Coronary artery (tissue), 2 donors: ENCODE measurements around the gene MINDY3.
A peak's percentile ranks its signal among the peaks of the same experiment; 100 is the strongest.

ENCODE experiments used
- DNase-seq: peaks from one replicate; pipeline ENCODE4 v3.0.0-alpha.2; 2017; ENCODE audit warnings: low spot score
- H3K27ac ChIP-seq, 2 donors: fragments of 200-600 bp; sonication (generic); one replicate each; pipeline ENCODE4 v1.5.1; 2016 to 2019
- H3K4me3 ChIP-seq: fragments of 200-600 bp; sonication (generic); 2 replicates; pipeline ENCODE4 v1.5.1; 2016; ENCODE audit warnings: mild to moderate bottlenecking, moderate library complexity
- TF ChIP-seq, protein P1 (sequence below): fragments of 200-600 bp; sonication (generic); IDR thresholded peaks from one replicate; pipeline ENCODE4 v1.5.1; 2019; ENCODE audit warnings: antibody characterized with exemption

Gene MINDY3

DNA sequence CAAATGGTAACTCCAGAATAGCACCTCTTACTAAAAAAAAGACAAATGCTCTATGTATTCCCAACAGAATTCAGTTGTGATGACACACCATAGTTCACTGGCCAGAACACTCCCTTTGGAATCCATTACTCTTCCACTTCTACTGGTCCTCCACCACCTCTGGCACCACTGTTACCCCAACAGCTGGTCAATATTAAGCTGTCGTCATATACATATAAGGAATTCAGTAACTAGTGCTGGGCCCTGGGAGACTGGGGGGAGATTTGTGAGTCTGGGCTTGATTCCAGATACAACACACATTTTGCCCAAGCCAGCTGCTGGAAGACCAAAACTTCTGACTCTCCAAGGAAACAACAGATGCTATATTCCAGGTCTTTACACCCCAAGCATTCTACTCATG lies 114.6 kb downstream of the MINDY3 start:
- no peak for DNase-seq
- Histone ChIP-seq H3K4me3 (no peak overlapping the region), H3K27ac (peak overlapping the region; percentile 32 to 48)
- TF ChIP-seq, protein P1, sequence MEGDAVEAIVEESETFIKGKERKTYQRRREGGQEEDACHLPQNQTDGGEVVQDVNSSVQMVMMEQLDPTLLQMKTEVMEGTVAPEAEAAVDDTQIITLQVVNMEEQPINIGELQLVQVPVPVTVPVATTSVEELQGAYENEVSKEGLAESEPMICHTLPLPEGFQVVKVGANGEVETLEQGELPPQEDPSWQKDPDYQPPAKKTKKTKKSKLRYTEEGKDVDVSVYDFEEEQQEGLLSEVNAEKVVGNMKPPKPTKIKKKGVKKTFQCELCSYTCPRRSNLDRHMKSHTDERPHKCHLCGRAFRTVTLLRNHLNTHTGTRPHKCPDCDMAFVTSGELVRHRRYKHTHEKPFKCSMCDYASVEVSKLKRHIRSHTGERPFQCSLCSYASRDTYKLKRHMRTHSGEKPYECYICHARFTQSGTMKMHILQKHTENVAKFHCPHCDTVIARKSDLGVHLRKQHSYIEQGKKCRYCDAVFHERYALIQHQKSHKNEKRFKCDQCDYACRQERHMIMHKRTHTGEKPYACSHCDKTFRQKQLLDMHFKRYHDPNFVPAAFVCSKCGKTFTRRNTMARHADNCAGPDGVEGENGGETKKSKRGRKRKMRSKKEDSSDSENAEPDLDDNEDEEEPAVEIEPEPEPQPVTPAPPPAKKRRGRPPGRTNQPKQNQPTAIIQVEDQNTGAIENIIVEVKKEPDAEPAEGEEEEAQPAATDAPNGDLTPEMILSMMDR: no peak

DNA sequence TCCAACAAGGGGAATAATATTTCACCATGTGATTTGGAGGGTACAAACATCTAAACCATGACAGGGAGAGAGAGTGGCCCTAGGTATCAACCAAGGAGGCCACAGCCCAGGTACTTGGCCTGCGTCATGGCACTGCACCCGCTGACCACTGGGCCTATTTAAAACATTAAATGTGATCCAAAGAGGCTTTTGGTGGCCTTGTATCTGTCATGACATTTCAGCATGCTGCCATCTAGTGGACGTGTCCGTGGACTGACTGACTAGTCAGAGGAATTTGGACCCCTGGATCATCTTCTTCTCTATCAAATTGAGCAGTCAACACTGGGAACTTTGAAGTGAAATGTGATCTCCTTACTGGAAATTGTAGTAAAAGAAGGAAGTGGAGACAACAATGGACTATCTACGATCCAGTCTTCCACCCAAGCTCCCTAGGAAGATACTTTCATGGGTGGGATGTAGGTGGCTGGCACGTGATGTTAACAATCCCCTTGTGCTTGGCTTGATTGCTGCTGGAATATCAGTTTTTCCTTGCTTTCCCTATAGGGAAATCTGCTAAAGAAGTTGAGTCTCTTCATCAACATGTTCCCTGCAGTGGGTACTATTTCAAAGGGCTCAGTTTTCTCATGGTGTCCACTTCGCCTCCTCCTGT lies 116.0 kb downstream of the MINDY3 start:
- Histone ChIP-seq H3K4me3 (no peak overlapping the region), H3K27ac (no peak overlapping the region)
- TF ChIP-seq, protein P1: no peak
- no peak for DNase-seq

DNA sequence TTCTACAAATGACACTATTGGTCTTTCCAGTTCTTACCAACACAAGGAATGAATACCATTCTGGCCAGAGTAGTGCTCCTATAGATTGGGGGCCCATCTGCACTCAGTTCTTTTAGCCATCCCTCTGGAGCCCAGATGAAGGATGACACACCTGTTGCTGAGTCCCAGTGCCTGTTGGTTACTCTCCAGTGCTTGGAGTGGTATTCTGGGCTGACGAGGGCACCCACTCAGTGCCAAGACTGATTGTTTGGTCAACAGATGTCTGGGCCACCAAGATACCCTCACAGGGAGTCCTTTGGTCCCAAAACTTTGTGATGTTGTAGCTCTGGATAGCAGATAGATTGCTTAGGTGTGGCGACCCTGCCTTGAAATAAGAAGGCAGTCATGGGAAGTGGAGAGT lies 116.9 kb downstream of the MINDY3 start:
- H3K27ac ChIP-seq: no peak overlapping the region
- no peak for DNase-seq
- TF ChIP-seq, protein P1: no peak

DNA sequence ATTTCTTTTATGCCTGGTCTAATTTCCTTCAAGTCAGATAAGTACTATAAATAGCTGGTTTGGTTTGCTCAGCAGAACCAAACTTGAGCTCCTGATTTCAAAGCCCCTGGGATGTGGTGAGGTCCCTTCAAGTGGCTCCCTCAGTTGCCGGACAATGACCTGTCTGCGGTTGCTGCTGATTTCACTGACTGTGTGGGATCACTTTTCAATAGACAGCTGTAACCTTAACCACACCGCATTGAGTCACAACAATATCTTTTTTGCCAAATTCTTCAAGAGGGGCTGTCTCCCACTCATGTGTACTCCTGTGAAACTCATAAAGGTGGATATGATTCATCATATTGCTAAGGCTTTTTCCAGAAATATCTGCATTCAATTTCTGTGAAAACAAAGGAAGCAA lies 117.5 kb downstream of the MINDY3 start:
- H3K4me3 ChIP-seq: no peak overlapping the region
- TF ChIP-seq, protein P1: no peak
- H3K27ac ChIP-seq: no peak overlapping the region
- no peak for DNase-seq

More for the DNA sequence above, 116.9 kb downstream of the MINDY3 start:
- H3K4me3 ChIP-seq: no peak overlapping the region

DNA sequence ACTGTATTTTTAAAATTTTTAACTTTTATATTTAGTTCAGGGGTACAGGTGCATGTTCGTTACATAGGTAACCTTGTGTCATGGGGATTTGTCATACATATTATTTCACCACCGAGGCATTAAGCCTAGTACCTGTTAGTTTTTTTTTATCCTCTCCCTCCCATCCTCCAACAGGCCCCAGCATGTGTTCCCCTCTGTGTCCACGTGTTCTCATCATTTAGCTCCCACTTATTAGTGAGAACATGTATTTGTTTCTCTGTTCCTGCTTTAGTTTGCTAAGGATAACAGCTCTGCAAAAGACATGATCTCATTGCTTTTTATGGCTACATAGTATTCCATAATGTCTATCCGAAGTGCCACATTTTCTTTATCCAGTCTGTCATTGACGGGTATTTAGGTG lies 118.2 kb downstream of the MINDY3 start:
- Histone ChIP-seq H3K27ac (no peak overlapping the region), H3K4me3 (no peak overlapping the region)
- TF ChIP-seq, protein P1: no peak
- no peak for DNase-seq

DNA sequence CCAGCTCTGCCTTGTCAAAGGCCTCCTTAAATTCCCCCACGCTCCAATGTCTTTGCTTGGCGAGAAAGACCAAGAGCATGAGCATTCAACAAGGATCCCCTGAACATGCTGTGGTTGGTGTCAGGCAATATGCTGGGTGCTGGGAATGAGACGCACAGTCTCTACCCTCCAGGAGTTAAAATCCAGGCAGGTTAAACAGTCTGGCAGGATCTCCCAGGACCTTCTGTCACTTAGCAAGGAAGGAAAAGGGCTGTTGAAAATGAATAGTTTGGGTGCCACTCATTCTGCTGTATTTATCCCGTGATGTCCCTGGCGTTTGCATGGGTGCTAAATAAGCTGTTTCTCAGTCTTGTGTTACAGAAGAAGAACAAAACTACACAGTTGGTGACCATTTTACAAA lies 118.7 kb downstream of the MINDY3 start:
- DNase-seq: no peak
- TF ChIP-seq, protein P1: no peak
- H3K27ac ChIP-seq: no peak overlapping the region
- no peak overlapping the region for H3K4me3 ChIP-seq

DNA sequence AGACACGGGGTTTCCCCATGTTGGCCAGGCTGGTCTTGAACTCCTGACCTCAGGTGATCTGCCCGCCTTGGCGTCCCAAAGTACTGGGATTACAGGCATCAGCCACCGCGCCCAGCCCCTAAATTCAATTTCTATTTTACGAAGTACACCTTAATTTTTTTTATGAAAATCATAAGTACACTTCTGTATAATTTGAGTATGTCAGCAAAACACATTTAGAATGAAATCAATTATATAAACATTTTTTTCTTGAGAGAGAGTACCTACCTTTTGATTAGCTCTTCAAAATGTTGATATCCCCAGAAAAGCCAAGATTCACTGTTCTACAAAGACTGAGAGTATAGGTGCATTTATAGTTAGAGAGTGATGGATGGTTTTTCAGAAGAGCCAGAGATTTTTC lies 120.0 kb downstream of the MINDY3 start:
- no peak overlapping the region for H3K4me3 ChIP-seq
- no peak overlapping the region for H3K27ac ChIP-seq
- no peak for DNase-seq
- TF ChIP-seq, protein P1: no peak
